Inflammatory macrophage (primary cell): ENCODE measurements around the gene MAN1B1.
A peak's percentile ranks its signal among the peaks of the same experiment; 100 is the strongest.
"Not testable (repeated sequence)": the region's sequence is repeated elsewhere in the genome, so short reads cannot be mapped to it uniquely, and the experiment has no call there.

Experiments
- DNase-seq, 2 donors: peaks; one replicate each; pipeline ENCODE4 v3.0.0-alpha.2; 2020 to 2022

MAN1B1 gene

GRCh38 chr9:137111788-137112563 lies 25.2 kb downstream of the MAN1B1 start:
- DNase-seq: no peak

GRCh38 chr9:137112564-137113384 lies 26.0 kb downstream of the MAN1B1 start:
- no peak for DNase-seq

- peak in 1 of 2 donors; percentile 38 for DNase-seq
Measured at GRCh38 chr9:137113385-137114159, 26.8 kb downstream of the MAN1B1 start.

GRCh38 chr9:137114220-137114612 lies 27.4 kb downstream of the MAN1B1 start:
- DNase-seq: no peak

DNA sequence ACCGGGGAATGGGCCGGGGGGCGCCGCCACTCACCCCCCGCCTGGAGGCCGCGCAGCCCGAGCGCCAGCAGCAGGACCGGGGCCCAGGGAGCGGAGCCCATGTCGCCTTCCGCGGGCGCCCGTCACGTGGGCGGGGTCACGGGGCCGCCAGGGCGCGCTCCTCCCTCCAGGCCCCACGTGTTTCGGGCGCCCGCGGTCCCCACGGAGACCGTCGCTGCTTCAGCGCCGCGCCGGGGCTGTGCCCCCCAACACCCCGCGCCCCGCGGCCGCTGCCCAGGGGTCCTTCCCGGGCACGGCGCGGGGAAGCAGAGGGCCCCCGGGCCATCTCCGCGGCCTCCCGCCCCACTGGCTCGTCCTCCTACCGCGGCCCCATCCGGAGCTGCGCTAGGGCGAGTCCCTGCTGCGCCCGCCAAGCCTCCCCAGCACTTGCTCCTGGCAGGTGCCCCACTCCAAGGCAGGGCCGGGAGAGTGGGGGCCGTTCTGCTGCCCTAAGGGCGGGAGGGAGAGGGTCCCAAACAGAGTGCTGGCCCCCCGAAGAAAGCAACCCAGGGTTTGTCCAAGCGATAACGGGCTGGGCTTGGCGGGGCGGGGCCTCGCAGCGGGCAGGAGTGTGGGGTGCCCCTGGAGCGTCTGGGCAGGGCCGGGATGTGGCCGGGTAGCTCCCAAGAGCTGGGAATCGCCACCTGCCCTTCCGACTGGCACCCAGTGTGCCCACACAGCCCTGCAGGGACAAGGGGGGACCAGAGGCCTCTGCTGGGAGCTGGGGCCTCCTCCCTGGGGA lies 28.0 kb downstream of the MAN1B1 start, which contains the start of gene DPP7:
Gene DPP7, minus strand, starts transcription at position 121 of the 781 bp plus-strand sequence. Its CDS starts 20 bp downstream, at position 101.
- DNase-seq: peak; percentile 60 to 84

DNA sequence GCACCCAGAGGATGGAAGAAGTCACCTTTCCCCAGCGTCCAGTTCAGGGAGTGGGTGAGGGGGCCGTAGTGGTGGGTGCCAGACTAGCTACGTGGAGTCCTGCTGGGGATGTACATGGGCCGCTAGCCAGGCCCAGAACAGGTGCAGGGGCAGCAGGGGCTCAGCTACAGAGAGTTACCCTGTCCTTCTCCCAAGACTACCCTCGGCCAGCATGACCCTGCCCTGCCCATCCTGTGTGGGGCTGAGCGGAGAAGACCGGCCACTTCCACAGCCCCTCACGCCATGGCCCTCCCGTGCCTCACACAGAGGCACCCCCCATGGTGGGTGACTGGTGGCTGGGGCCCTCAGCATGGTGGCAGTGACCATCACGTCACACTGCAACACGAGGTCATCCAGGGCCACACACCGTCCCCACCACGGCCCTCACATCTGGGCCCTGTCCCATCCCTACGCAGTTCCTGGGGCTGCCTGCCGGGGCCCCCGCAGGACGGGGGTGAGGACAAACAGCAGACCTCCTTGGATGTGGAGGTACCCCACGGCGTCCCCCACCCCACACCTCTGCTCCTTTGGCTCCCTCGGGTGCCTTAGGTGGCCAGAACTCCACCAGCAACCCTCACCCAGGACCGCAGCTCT lies 28.7 kb downstream of the MAN1B1 start:
- no peak for DNase-seq

DNA sequence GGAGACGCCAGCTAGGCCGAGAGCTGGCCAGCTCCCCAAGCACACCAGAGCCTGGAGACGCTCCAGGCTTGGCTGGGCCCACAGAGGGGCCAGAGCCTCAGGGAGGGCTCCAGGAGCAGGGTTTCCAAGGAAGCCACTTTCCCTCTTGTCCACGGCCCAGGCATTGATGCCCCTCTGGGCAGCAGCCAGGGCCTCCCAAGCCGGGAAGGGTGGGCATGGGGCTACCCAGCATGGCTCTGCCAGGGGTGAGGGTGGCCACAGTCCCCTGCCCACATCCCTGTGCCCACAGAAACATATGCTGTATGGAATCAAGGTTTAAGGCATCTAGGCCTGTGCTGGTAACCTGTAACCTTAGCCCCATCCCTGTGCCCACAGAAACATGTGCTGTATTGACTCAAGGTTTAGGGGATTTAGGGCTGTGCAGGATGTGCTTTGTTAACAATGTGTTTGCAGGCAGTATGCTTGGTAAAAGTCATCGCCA lies 29.3 kb downstream of the MAN1B1 start:
- no peak for DNase-seq

DNA sequence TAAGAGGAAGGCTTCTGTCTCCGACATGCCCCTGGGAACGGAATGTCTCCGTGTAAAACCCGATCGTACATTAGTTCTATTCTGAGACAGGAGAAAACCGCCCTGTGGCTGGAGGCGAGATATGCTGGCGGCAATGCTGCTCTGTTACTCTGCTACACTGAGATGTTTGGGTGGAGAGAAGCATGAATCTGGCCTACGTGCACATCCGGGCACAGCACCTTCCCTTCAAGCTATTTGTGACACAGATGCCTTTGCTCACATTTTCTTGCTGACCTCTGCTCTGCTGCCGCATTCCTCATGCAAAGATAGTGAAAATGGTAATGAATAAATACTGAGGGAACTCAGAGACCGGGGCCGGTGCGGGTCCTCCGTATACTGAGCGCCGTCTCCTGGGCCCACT lies 29.9 kb downstream of the MAN1B1 start:
- no peak for DNase-seq

GRCh38 chr9:137117269-137117731 lies 30.5 kb downstream of the MAN1B1 start:
- no peak for DNase-seq

DNA sequence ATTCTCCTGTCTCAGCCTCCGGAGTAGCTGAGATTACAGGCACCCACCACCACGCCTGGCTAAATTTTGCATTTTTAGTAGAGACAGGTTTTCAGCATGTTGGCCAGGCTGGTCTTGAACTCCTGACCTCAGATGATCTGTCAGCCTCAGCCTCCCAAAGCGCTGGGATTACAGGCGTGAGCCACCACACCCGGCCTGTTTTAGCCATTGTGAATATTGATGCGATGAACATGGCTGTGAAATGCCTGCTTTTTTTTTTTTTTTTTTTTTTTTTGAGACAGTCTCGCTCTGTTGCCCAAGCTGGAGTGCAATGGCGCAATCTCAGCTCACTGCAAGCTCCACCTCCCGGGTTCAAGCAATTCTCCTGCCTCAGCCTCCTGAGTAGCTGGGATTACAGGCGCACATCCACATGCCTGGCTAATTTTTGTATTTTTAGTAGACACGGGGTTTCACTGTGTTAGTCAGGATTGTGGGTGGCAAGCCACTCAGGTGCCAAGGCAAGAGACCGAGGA lies 31.4 kb downstream of the MAN1B1 start:
- DNase-seq: not testable (repeated sequence)

GRCh38 chr9:137121927-137122795 lies 35.4 kb downstream of the MAN1B1 start:
- not testable (repeated sequence) for DNase-seq

- DNase-seq: not testable (repeated sequence)
Measured at GRCh38 chr9:137122796-137123467, 36.1 kb downstream of the MAN1B1 start.

GRCh38 chr9:137123468-137123837 lies 36.7 kb downstream of the MAN1B1 start:
- DNase-seq: no peak

- DNase-seq: not testable (repeated sequence)
Measured at GRCh38 chr9:137123952-137124462, 37.2 kb downstream of the MAN1B1 start.

GRCh38 chr9:137126786-137127185 lies 40.0 kb downstream of the MAN1B1 start:
- DNase-seq: peak; percentile 19 to 30

DNA sequence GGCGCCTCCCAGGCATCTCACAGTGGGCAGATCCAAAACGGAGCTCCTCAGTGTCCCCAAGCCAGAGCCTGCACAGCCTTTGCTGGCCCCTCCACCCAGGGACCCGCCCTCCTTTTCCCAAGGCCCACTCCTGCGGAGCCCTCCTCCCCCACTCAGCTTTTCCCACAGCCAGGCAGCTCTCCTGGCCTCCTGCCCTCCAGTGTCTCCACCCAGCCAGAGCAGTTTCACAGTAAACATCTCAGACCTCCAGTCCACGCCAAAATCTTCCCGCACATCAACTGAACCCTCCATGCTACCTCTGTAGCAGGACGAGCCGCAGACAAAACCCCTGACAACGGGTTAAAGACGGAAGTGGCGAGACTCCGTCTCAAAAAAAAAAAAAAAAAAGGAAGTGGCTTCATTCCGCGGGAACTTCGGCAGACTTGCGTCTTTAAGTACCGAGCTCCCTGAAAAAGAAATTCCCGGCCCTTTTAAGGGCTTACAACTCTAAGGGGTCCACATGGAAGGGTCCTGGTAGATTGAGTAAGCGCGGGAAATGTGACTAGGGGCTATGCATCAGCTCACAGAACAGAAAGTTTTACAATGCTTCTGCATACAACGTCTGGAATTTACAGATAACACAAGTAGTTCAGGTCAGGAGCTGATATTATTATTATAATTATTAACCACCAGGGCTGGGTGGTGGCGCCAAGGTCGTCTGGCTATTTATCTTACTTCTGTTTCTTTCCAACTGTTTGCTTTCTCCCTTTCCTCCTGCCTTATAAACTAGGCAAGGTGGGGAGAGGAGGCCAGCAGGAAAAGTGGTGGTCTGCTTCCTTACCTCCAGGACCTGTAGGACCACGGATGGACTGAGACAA lies 40.7 kb downstream of the MAN1B1 start:
- DNase-seq: peak; percentile 73 to 76

GRCh38 chr9:137128158-137128861 lies 41.5 kb downstream of the MAN1B1 start:
- DNase-seq: no peak
